HuH-7 (cell line): ENCODE results near the gene C5orf15.
A peak's percentile ranks its signal among the peaks of the same experiment; 100 is the strongest.
"Not testable (repeated sequence)": the region's sequence is repeated elsewhere in the genome, so short reads cannot be mapped to it uniquely, and the experiment has no call there.

Source experiments
- DNase-seq: peaks from one replicate; pipeline ENCODE4 v3.0.0; 2011; ENCODE audit warnings: low spot score

C5orf15 gene

DNA sequence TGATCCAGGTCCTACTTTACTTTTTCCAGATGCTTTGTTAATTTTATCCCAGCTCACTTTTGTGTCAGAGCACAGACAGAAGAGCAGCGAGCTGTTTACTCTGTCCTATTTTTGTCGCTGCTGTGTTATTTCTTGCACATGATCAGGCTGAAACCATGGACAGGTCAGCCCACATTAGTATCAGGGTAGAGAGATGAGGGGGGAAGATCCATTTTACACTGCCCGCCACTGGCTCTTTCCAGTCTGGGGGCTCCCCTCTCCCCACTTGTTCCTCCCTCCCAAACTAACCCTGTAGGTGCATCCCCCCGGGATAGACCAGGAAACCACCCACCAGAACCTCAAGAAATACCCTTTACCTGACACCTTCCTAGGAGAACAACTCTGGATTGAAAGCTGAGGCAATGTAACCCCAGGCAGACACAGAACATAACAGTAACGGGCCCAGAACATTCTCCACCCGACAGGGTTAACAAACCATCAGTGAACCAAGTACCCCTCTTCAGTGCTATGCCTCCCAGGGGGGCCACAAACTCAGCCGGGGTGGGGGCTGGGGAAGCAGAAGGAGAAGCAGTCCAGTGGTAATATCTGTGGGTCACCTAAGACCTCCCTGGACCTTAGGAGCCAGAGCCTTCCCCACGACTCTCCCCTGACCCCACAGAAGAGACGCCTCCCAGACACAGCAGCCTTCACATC is 26.0 kb upstream of the C5orf15 start:
- no peak for DNase-seq

DNA sequence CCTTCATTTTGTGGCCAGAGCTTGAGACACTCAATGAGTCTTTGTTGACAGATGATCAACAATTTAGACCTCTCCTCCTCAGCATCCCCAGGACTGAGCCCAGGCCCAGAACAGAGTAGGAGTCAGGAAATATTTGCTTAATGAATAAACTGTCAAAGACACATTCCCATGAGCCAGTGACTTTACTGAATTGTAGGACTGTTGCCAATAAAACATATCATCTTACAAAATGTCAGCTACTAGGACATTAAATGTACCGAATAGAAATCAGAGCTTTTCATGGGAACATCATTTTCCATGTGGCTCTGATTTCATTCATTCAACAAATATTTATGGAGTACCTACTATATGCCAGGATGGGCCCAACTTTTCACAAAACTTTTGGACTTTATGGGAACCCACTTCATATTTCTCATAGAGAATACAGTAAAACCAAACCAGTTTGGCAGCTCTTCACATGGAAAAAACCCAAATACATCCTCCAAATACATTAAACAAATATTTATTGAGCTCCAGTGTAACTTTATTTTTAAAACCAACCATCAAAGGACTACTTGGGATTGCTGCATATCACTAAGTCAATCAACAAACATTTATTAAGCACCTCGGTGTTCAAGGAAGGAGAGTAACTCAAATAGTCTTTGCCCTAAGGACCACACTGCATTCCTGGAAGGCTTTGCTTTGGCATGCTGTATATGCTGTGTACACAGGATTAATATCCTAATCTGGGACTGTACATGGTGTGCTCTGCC is 24.9 kb upstream of the C5orf15 start:
- DNase-seq: no peak

DNA sequence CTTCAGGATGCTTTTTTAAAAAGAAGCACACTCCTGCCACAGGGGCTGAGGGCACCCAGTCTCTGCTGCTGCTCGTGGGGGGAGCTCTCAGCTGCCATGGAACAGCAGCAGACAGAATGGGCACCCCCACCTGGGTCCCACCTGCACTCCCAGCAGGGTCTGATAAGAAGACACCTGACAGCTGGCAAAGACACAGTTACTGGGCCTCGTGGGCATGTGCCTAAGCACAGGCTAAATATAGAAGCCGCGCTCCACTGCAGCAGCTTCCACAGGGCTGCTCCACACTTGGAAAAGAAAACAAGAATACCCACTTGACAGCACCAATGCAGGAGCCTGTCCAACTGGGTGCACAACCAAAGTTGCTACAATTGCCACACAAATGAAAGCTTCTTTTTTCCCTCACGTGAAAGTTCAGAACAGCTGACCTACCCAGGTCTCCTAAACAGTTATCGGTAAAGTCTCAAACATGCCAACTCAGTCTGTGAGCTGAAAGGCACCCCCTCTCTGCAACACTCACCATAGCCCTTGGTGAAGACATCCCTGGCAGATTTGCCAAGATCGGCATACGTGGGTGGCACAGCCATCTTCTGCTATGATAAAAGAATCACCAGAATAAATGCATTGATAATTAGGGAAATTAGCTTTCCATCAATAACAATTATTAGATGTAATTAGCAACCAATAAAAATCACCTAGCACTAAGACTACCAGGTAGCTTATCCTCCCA is 24.2 kb upstream of the C5orf15 start:
- no peak for DNase-seq

DNA sequence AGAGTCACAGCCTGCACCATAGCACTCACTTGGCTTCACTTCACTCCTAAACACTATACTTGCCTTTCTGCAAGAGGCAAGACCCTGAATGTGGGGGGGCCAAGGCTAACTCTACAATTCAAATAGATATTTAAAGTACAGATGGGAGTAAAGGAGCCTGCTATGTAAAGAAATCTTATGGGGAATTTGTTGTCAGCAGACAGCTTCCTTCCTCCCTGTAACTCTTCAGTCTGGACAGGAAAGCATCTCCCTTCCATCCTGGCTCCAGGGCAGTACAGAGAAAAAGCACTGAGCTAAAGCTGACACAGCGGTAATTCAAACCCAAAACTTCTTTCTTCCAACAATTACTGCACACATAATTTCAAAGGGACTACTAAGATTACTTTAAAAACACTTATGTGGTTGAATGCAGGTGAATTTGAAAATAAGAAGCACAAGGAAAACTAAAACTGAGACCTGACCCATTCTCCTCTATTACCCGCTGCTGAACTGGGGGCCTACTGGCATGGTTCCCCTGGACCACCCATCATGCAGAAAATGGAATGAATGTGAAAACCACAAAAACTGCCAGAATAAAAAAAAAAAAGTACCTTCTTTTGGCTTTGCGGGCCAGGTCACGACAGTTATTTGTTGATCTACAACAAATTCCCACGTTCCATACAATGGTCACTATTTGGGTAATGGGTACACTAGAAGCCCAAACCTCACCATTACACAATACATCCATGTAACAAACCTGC is 22.9 kb upstream of the C5orf15 start:
- no peak for DNase-seq

DNA sequence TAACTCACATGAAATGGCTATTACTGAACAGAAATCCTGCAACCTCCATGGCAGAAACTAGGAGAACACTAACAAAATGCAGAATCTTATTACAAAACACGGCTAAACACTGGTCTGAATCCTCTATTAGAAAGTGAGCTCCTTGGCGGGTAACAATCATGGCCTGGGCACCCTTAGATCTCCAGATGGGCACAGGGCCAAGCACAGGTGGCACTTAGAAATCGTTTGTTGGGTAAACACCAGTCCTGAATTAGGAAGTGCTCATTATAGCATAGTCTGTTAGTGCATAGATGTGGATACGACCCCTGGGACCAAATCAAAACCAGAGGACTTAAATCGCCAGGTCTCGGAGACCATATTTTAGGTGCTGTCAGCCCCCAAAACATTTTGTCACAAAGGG is 22.0 kb upstream of the C5orf15 start:
- no peak for DNase-seq

DNA sequence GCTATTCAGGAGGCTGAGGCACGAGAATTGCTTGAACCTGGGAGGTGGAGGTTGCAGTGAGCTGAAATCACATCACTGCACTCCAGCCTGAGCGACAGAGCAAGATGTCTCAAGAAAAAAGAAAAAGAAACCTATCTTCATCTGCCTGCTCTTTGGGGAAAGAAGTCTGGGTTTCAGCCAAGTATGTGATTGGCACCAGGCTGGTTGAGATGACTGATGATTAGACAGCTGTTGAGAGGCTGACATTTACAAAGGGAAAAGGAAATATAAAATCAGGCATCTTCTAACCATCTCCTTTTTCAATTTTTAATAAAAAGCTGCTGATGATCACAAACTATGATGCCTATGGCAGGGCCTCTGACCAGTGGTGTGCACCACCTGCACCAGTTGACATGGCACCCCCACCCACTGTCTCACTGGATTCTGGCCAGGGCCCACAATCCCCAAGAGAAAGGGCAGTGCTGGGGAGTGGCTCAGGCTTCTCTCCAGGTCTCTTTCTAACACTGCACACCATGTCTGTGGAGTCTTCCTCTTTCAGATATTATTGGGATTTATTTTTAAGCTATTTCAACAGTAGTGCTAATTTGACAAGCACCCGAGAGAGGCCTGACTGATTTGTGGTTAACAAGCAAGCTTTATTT is 17.2 kb upstream of the C5orf15 start:
- no peak for DNase-seq

DNA sequence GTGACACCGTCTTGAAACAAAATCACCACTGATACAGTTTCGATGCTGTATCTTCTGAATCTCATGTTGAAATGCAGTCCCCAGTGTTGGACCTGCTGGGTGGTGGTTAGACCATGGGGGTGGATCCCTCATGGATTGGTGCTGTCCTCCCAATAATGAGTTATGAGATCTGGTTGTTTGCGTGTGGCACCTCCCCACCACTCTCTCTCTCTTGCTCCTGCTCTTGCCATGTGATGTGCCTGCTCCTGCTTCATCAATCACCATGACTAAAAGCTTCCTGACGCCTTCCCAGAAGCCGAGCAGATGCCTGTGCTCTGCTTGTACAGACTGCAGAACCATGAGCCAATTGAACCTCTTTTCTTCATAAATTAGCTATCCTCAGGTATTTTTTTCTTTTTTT is 15.2 kb upstream of the C5orf15 start:
- no peak for DNase-seq

DNA sequence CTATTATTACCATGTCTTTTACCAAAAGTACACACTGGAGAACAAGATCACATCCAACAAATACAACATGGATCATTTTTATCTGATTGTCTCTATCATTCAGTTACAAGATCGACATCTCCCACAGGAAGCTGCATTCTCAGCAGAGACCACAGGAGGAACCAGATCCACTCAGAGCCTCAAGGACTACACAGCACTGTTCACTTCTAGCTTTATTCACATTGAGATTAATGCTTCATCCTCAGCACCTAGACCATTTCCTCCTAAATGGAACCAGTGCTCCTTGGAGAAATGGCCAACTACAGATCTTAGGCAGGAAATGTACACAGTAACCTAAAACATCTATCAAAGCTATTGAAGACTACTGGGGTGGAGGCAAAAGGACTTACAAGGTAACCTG is 13.3 kb upstream of the C5orf15 start:
- no peak for DNase-seq

DNA sequence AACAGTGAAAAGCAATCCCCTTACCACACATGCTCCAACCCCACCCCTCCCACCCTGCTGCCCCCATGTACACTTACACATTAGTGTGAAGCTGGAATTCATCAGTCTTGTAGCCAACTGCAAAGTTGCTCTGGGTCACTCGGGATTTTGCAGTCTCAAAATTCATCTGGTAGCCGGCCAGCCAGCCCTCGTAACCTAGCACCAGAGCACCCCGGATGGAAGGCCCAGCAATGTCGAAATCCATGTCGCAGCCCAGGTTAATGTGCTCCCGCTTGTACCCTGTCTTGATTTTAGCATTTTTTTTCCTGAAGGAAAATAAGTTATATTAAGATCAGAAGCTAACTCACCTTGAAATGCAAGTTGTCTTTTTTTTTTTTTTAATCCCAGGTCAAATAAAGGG is 12.2 kb upstream of the C5orf15 start:
- no peak for DNase-seq

DNA sequence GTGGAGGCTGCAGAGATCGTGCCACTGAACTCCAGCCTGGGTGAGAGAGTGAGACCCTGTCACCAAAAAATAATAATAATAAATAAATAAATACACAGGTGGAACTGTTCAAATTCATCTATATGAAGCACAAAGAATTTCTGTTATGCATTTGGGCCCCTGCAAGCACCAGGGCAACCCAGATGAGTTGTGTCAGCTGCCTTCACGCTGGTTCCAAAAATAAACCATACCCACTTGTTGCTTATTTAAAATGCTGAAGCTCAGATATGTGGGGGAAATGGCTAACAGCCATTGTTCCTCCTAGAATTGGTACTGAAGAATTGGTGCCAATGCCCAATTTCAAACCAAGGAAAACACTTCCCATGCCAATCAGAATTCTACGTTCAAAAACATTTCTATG is 10.5 kb upstream of the C5orf15 start:
- no peak for DNase-seq

DNA sequence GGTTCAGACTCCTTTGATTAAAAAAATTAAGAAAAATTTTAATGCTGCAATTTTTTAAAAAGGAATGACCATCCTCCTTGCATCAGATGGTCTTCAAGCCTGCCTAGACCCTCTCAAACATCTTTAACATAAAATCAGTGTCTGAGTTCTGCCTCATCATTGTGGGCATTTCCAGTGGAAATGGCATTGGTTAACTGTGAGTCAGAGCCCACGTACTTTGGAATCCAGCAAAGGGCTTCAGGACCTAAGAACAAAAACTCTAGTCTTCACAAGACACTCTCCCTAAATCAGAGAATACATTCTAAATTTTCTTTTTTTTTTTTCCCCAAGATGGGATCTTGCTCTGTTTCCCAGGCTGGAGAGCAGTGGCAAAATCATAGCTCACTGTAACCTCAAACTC is 9.4 kb upstream of the C5orf15 start:
- no peak for DNase-seq

DNA sequence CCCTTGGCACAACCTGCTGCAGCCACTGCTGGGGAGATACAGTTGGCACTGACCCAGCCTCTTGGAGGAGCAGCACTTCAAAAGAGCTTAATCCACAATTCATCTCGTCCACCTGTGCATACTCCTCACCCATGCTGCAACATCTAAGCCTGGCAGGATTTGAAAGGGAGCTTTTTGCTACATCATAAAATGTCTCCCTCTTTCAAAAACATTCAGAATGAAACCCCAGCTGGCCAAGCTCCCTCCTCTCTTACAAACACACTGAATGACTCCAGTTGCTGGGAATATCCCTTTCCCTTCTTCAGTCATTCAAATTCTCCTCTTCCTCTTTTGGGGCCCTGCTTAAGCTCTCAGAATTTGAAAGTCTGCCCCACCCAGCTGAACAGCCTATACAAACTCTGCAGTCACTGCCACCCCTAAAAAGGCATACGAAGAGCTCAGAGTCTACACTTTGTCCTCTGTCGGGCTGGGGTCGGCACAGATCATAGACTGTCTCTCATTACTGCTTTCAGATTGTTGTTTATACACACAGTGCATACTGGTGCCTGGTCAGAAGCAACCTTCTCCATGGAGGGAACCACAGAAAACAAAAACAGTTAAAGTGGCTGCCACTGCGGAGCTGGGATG is 8.8 kb upstream of the C5orf15 start:
- no peak for DNase-seq

DNA sequence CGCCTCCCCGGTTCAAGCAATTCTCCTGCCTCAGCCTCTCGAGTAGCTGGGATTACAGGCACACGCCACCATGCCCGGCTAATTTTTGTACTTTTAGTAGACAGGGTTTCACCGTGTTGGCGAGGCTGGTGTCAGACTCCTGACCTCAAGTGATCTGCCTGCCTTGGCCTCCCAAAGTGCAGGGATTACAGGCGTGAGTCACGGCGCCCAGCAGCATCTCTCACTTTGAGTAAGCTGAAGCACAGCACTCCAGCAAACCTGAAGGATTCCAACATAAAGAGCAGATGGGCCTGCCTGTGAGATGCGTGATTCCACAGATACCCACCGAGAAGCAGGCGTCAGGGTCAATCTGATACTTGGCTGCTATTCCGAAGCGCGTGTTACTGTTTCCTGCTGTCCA is 7.1 kb upstream of the C5orf15 start:
- not testable (repeated sequence) for DNase-seq

DNA sequence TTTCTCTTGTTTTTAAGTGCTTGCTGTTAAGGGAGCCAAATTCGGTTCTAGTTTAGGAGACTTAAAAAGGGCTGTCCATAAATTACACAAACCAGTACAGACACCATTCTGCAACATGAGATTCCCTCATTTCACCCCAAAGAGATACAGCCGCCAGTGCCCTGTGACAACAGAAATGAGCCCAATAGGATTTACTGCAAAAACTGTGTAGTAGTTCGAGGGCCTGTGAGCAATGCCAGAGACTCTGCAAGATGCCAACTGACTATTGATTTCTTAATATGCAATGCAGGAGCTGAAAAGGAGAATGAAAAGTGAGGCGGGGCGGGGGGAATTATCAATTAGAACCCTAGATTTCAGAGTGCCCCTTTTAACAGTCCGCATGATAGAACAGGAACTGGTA is 5.7 kb upstream of the C5orf15 start:
- DNase-seq: no peak

DNA sequence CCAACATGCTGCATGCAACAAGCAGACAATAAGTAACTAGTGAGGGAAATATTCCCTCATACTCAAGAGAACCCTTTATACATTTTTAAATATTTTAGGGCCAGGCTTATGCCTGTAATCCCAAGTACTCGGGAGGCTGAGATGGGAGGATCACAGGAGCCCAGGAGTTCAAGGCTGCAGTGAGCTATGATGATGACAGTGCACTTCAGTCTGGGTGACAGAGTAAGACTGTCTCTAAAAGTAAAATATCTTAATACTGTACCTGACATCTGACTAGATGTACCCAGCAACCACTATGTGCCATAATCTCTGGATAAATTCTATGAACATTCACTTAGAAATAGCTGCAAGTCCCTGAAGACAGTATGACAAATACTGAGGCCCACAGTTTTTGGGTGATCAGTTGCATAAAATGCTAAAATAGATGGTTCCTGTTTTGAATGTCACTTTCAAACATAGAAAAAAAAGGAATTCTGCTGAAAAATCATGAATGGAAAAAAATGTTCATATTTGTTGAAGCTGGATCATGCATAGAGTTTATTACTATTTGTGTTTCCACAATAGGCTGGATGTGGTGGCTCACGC is 2.0 kb upstream of the C5orf15 start:
- DNase-seq: no peak

DNA sequence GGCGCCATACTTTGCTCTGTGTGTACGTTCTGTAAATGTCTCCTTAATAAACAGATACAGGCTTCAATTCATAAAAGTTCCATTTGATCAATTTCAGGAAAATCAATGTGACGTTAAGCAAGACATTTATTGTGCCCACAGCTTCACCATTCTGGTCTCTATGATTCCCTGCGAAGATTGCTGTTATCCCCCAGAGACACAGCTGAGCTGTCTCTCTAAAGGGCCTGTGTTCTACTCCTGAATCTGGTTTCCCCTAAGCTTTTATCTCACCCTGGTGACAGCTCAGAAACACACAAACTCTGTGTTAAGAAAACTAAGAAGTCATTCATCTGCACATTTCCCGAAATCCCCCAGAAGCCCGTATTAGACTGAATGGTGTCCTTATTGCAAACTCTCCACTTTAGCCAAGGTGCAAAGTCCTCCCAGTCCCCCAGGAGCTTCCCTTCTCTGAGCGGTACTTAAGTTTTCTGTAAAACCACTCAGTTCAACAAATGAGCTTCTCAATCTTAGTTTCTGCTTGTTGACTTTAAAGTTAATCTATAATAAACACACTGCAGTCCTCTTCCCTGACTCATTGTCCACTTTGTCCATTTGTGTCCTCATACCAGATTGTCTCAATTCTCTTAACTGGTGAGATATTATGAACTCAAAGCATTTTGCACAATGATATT is 1.4 kb upstream of the C5orf15 start:
- DNase-seq: peak; percentile 47

DNA sequence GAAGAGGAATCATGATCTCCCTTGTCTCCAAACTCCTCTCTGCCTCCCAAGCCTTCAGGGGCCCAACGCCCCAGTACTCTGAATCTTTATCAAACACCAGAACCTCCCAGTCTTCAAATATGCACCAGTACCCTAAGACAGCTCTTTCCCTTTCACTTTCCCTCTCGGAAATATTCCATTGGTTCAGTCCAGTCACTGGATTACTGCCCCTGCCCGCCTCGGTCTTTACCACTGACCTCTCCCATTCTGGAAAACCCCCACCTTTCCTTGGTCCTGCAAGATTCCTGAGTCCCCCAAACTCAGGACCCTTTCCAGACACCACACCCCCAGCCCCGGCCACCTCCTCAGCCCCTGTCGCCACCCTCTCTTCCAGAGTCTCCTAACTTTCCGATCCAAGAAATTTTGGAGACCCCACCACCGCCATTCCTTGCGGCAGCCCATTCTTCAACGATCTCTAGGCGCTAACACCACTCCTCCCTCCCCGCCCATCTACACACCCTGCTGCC is 674 bp downstream of the C5orf15 start:
- DNase-seq: no peak

DNA sequence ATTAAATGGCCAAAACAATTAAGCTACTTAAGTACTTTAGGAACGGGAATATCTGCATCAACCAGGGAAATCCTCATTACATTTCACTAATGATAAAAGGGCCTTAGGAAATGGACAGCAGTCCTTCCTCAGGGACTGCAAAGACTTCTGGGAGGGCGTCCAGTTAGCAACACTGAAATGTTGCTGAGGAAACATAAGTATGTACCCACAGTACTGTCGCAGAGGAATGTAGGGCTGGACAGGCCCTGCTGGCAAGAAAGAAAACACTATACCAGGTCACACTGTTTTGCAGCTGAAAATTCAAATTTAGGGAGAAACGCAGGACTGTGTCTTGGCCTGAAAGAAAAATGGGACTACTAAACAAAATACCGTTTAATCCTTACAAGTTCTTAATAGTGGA is 1.3 kb downstream of the C5orf15 start:
- no peak for DNase-seq

DNA sequence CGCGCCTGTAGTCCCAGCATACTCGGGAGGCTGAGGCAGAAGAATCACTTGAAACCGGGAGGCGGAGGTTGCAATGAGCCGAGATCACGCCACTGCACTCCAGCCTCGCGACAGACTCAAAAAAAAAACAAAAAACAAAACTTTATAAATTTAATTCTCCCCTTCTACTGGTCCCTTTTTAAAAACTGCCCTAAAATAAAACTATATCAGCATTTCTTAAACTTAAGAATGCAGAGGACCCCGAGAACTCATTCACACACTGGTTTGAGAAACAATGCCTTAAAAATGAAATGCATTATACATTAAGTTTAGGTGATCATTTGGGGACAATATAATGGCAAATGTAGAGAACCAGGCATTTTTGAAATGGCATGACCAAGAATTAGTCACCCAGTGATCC is 2.3 kb downstream of the C5orf15 start:
- no peak for DNase-seq

DNA sequence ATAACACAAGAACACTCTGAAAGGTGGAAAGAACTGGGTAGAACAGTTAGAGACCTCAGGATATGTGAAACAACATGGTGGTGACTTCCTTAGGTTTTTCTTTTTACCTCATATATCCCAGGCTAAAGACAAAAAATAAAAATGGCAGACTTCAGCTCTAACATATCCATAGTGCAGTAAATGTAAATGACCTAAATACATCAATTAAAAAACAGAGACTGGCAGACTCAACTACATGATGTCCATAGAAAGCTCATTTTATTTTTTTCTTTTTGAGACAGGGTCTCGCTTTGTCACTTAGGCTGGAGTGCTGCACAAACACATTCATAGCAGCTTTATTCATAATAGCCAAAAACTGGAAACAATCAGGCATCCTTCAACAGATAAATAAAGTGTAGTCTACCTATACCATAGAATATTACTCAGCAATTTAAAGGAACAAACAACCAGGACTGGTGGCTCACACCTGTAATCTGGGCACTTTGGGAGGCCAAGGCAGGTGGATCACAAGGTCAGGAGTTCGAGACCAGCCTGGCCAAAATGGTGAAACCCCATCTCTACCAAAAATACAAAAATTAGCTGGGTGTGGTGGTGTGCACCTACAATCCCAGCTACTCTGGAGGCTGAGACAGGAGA is 4.8 kb downstream of the C5orf15 start:
- DNase-seq: no peak
